Neutrophil (primary cell): ENCODE data around the gene ATP8A1.

Experiments
- H3K27ac ChIP-seq: fragments of 200-600 bp; sonication (generic); 2 replicates; pipeline ENCODE4 v1.5.1; 2016; ENCODE audit warnings: mild to moderate bottlenecking, moderate library complexity
- H3K27me3 ChIP-seq: fragments of 200-600 bp; sonication (generic); 2 replicates; pipeline ENCODE4 v1.6.0; 2016; ENCODE audit warnings: mild to moderate bottlenecking
- H3K36me3 ChIP-seq: fragments of 200-600 bp; sonication (generic); 2 replicates; pipeline ENCODE4 v1.5.1; 2017
- H3K4me1 ChIP-seq, 2 experiments: fragments of 200-600 bp in 1 of 2; sonication (generic) in 1 of 2; 1 replicate in 1 of 2; 2 replicates in 1 of 2; pipeline versions ENCODE4 v1.5.1 to v1.6.1; 2013 to 2016; ENCODE audit warnings: low read depth in 1 of 2, low read length in 1 of 2, mild to moderate bottlenecking in 1 of 2, moderate library complexity in 1 of 2; ENCODE audit not compliant: control insufficient read depth in 1 of 2, insufficient read depth in 1 of 2
- H3K4me3 ChIP-seq, 2 experiments: fragments of 200-600 bp in 1 of 2; sonication (generic) in 1 of 2; 1 replicate in 1 of 2; 2 replicates in 1 of 2; pipeline ENCODE4 v1.5.1; 2013 to 2016; ENCODE audit warnings: low read depth in 1 of 2, low read length in 1 of 2, mild to moderate bottlenecking in 1 of 2, moderate library complexity in 1 of 2
- H3K9me3 ChIP-seq: fragments of 200-600 bp; sonication (generic); 2 replicates; pipeline ENCODE4 v1.5.1; 2016
- CTCF ChIP-seq: fragments of 200-600 bp; sonication (generic); IDR thresholded peaks from 2 replicates; pipeline ENCODE4 v1.5.1; 2016; ENCODE audit warnings: antibody characterized with exemption

The ATP8A1 gene

GRCh38 chr4:42579903-42580302, 77.0 kb downstream of the ATP8A1 start:
- H3K27ac ChIP-seq: no peak overlapping the region
- peaks cover 9 to 21% of the 10 kb centered on the region in 2 experiments for H3K4me1 ChIP-seq
- H3K4me3 ChIP-seq: no peak overlapping the region
- TF ChIP-seq CTCF: no peak
- H3K27me3 ChIP-seq: no peaks in the 10 kb centered on the region
- H3K36me3 ChIP-seq: peaks cover 55% of the 10 kb centered on the region
- H3K9me3 ChIP-seq: no peaks in the 10 kb centered on the region

GRCh38 chr4:42578187-42578586, 78.7 kb downstream of the ATP8A1 start:
- Histone ChIP-seq H3K4me1 (peaks cover 16 to 29% of the 10 kb centered on the region in 2 experiments), H3K36me3 (peaks cover 43% of the 10 kb centered on the region), H3K4me3 (no peak overlapping the region), H3K9me3 (no peaks in the 10 kb centered on the region), H3K27ac (no peak overlapping the region), H3K27me3 (no peaks in the 10 kb centered on the region)
- TF ChIP-seq CTCF: no peak

- no peaks in the 10 kb centered on the region for H3K27me3 ChIP-seq
- H3K4me1 ChIP-seq: peaks cover 16 to 29% of the 10 kb centered on the region in 2 experiments
- H3K4me3 ChIP-seq: no peak overlapping the region
- peak overlapping the region; percentile 38 for H3K27ac ChIP-seq
- no peaks in the 10 kb centered on the region for H3K9me3 ChIP-seq
- TF ChIP-seq CTCF: no peak
- peaks cover 23% of the 10 kb centered on the region for H3K36me3 ChIP-seq
Observed at GRCh38 chr4:42574870-42575430, 82.0 kb downstream of the ATP8A1 start.

- Histone ChIP-seq H3K36me3 (peaks cover 14% of the 10 kb centered on the region), H3K4me1 (peaks cover 16 to 29% of the 10 kb centered on the region in 2 experiments), H3K4me3 (no peak overlapping the region), H3K27me3 (no peaks in the 10 kb centered on the region), H3K27ac (no peak overlapping the region), H3K9me3 (no peaks in the 10 kb centered on the region)
- no peak for TF ChIP-seq CTCF
Observed at GRCh38 chr4:42573249-42573648, 83.7 kb downstream of the ATP8A1 start.

GRCh38 chr4:42570221-42570620, 86.7 kb downstream of the ATP8A1 start:
- no peaks in the 10 kb centered on the region for H3K27me3 ChIP-seq
- no peak overlapping the region for H3K4me3 ChIP-seq
- no peak for TF ChIP-seq CTCF
- H3K4me1 ChIP-seq: peaks cover 19 to 25% of the 10 kb centered on the region in 2 experiments
- H3K36me3 ChIP-seq: peaks cover 11% of the 10 kb centered on the region
- no peak overlapping the region for H3K27ac ChIP-seq
- no peaks in the 10 kb centered on the region for H3K9me3 ChIP-seq
